NB4 (cell line): ENCODE results near the gene NIFK.

Experiments used
- DNase-seq: peaks from one replicate; pipeline ENCODE4 v3.0.0; 2010; ENCODE audit warnings: low read depth
- H3K4me3 ChIP-seq: one replicate; pipeline ENCODE4 v1.5.1; 2011; ENCODE audit warnings: mild to moderate bottlenecking, low read depth, low read length, moderate library complexity
- CTCF ChIP-seq: IDR thresholded peaks from one replicate; pipeline ENCODE4 v1.5.1; 2012; ENCODE audit warnings: low read depth, low read length
- MAX ChIP-seq: IDR thresholded peaks from 2 replicates; pipeline ENCODE4 v1.6.1; 2011; ENCODE audit warnings: low read depth, low read length
- MYC ChIP-seq: IDR thresholded peaks from 2 replicates; pipeline ENCODE4 v1.6.1; 2011; ENCODE audit warnings: low read depth, low read length
- POLR2A ChIP-seq: IDR thresholded peaks from 2 replicates; pipeline ENCODE4 v1.6.1; 2011; ENCODE audit warnings: mild to moderate bottlenecking; ENCODE audit not compliant: insufficient read length; ENCODE audit errors: extremely low read depth

The NIFK gene

GRCh38 chr2:121686218-121686617 lies 50.5 kb downstream of the NIFK start:
- no peak for DNase-seq
- TF ChIP-seq POLR2A (no peak), MYC (no peak), CTCF (no peak), MAX (no peak)

GRCh38 chr2:121682396-121683298 lies 54.0 kb downstream of the NIFK start:
- DNase-seq: no peak
- TF ChIP-seq MYC: no peak
- TF ChIP-seq MAX: no peak
- TF ChIP-seq CTCF: no peak
- no peak for TF ChIP-seq POLR2A
- H3K4me3 ChIP-seq: no peak overlapping the region

More at GRCh38 chr2:121686218-121686617, 50.5 kb downstream of the NIFK start:
- no peak overlapping the region for H3K4me3 ChIP-seq

- H3K4me3 ChIP-seq: no peak overlapping the region
- TF ChIP-seq MYC (no peak), MAX (no peak), POLR2A (no peak), CTCF (no peak)
- DNase-seq: no peak
These were observed 58.8 kb downstream of the NIFK start for GRCh38 chr2:121677855-121678254.
